ENCODE measurements around the gene NOTUM.
"Not testable (repeated sequence)": the region's sequence is repeated elsewhere in the genome, so short reads cannot be mapped to it uniquely, and the experiment has no call there.

NOTUM gene

DNA sequence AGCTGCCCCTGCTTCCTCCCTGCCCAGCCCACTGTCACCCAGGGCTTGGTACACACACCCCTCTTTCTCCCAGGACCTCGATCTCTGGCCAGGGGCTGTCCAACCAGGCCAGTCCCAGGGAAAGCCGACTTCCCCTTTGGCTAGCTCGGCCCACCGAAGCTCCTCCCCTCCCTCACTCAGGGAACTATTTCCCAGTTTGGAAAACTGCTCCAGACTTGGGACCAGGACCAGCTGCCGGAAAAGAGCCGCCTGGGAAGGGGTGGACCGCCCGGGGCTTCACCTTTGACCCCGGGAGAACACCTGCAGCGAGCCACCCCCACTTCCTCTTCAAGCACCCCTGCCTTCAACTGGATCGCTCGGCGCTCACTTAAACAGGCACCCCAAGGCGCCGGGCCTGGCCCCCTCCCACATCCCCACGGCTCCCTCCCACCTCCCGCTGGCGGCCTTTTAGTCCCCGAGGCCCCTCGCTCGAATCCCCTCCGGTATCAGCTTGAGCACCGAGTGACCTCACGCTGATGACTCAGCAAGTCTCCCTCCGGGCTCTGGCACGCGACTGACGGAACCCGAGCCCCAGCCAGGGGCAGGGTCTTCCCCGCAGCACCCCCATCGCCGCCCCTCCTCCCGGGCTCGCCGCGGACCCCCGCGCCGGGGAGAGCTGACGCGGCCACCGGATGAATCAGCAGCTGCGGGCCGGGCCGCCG is 34.4 kb downstream of the NOTUM start:
- DNase-seq (ENCODE audit: low read depth in 2 of 3, low spot score in 2 of 3) = no peak

GRCh38 chr17:81925860-81926450 is 35.0 kb downstream of the NOTUM start:
- DNase-seq (ENCODE audit: low read depth in 2 of 3, low spot score in 2 of 3) = no peak

GRCh38 chr17:81924557-81925532 is 36.1 kb downstream of the NOTUM start:
- DNase-seq (ENCODE audit: low read depth in 2 of 3, low spot score in 2 of 3) = no peak

- DNase-seq (ENCODE audit: low read depth in 2 of 3, low spot score in 2 of 3) = no peak
Measured at GRCh38 chr17:81923302-81924260, 37.4 kb downstream of the NOTUM start.

DNA sequence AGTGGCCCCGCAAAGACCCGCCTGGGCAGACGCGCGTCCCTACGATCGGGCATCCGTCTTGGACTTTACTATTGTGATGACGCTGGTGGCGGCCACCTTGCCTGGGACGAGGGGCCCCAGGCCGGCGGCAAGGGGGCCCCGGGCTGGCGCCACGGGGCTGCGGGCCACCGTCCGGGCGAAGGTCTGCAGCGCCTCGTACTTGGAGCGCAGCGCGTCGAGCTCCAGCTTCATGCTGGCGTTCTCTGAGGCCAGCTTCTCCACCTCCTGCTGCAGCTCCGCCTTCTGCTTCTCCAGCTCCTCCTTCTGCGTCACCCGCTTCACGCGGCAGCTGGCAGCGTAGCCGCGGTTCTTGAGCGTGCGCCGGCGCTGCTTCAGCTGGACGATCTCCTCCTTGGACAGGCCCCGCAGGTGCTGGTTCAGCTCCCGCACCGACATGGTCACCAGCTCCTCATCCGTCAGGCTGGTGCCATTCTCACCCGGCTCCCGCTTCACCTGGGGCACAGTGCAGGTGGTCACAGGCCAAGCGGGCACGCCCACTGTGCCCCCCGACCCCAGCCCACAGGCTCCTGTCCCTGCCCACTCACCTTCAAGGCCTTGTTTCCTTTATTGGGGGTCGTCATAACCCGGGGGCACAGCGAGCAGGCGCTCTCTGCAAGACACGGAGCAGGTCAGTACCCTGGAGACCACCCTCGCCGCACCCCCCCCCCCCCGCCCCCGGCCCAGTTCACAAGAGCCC is 38.3 kb downstream of the NOTUM start:
- no peak for DNase-seq (ENCODE audit: low read depth in 2 of 3, low spot score in 2 of 3)

DNA sequence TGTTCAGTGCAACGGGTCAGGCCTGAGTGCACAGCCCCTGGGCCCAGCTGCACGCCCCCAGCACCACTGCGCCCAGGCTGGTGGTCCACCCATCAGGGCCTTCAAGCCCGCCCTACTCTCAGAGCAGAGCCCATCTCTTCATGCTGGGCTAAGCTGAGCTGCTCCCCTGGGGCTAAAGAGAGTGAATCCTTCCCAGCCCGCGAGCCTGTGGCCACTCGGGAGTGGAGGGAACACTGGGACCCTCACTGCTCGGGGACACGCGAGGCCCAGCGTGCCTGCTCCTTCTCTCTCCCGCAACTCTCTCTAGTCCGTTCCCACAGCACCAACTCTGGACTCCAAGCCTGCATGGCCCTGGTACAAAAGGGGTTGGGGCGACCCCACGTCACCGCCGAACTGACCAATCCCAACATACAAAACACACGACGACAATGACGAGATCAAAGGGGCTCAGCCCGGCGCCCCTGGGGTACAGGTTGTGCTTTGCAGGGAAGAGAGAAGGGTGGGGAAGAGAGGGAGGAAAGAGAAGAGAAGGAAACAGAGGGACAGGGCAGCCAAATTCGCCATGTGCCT is 38.9 kb downstream of the NOTUM start:
- DNase-seq (ENCODE audit: low read depth in 2 of 3, low spot score in 2 of 3) = no peak

DNA sequence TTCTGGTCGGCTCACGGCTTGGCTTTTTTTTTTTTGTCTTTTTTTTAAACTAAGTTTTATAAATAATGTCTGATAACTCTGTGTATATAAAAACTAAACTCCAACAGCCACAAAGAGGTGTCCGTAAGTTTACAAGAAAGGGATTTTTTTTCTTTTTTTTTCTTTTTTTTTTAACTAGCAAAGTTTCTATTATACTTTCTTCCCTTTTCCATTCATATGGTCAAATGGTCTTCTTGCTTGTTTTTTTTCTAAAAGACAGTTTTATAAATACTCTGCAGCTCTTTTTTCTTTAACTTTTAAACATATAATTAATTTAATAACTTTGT is 39.5 kb downstream of the NOTUM start:
- DNase-seq (ENCODE audit: low read depth in 2 of 3, low spot score in 2 of 3) = no peak

- DNase-seq (ENCODE audit: low read depth in 2 of 3, low spot score in 2 of 3) = no peak
Measured at GRCh38 chr17:81920612-81921536, 40.1 kb downstream of the NOTUM start.

GRCh38 chr17:81918832-81919545 is 42.0 kb downstream of the NOTUM start:
- DNase-seq (ENCODE audit: low read depth in 2 of 3, low spot score in 2 of 3) = no peak

DNA sequence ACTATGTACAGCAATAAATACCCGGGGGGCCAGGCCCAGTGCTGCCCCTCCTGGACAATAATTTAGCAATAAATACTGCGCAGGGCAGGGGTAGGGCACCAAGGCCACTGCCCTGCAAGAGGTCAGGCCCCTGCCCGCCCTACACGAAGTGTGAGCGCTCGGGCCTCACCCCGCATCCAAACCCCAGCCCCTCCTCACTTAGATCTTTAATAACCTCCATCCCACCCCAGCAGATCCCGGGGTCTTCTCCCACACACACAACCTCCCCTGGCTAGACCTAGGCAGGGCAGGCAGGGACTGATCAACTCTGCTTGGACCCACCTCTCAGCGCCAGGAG is 42.7 kb downstream of the NOTUM start:
- DNase-seq (ENCODE audit: low read depth in 2 of 3, low spot score in 2 of 3) = not testable (repeated sequence)

- peak; percentile 56 to 77 (median 63) for DNase-seq (ENCODE audit: low read depth in 2 of 3, low spot score in 2 of 3)
Measured at GRCh38 chr17:81917565-81918332, 43.2 kb downstream of the NOTUM start, which contains the start of gene SIRT7. Gene SIRT7, minus strand, starts transcription at chr17:81918176. Its CDS starts 45 bp downstream, at chr17:81918131.

DNA sequence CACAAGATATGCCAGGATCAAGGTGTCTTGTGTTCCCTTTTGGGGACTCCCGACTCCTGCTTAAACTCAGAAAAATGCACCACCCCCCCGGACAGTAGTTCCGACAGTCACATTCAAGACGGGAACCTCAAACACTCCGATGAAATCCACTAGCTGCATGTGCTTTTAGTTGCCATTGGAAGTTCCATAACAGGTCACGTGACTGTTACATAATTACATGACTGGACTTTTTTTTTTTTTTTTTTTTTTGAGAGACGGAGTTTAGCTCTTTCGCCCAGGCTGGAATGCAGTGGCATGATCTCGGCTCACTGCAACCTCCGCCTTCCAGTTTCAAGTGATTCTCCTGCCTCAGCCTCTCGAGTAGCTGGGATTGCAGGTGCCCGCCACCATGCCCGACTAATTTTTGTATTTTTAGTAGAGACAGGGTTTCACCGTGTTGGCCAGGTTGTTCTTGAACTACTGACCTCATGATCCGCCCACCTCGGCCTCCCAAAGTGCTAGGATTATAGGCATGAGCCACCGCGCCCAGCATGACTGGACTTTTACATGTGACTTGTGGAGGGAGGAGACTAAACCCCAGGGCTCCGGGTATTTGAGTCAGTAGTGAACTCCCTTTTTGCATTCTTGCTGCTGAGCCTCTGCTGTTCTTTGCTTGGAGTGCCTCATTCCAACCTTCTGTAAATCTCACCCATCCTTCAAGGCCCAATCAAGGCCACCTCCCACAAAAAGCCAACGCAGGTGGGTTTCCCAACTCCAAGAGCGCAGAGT is 44.6 kb downstream of the NOTUM start:
- DNase-seq (ENCODE audit: low read depth in 2 of 3, low spot score in 2 of 3) = no peak

GRCh38 chr17:81915331-81915730 is 45.7 kb downstream of the NOTUM start:
- no peak for DNase-seq (ENCODE audit: low read depth in 2 of 3, low spot score in 2 of 3)

GRCh38 chr17:81914103-81914850 is 46.7 kb downstream of the NOTUM start:
- DNase-seq (ENCODE audit: low read depth in 2 of 3, low spot score in 2 of 3) = no peak

GRCh38 chr17:81913394-81914102 is 47.4 kb downstream of the NOTUM start:
- no peak for DNase-seq (ENCODE audit: low read depth in 2 of 3, low spot score in 2 of 3)

Data from activated CD8-positive, alpha-beta memory T cell treated with anti-CD3 and anti-CD28 coated beads for 48 hours (primary cell).